HCT116 (cell line): ENCODE measurements around the gene TAC4. TPM values are rescaled to one million over a fixed set of nuclear protein-coding genes. Genes with fewer than 3 reads are reported as not detected.

ENCODE experiments used
- ATAC-seq: fragments of 200-7000 bp; cut with Tn5 transposase; 2 replicates; pipeline ENCODE4 v1.9.1; 2020; ENCODE audit warnings: mild to moderate bottlenecking, moderate library complexity
- BruUV-seq: library from RNA; stranded (reverse); fragments of 400-500 nt; replicated peaks from 2 replicates; lab custom pipeline; 2021; lab: Mats Ljungman, UMichigan
- CTCF ChIA-PET: fragments of 300-600 bp; sonication (Branson Sonifier 250); formaldehyde crosslinking; loops from one replicate; lab custom pipeline; 2021; ENCODE audit warnings: antibody characterized with exemption; lab: Charles Lee
- POLR2A ChIA-PET: fragments of 300-600, 350-600 bp; sonication (Branson Sonifier 250); formaldehyde crosslinking; loops from one replicate; lab custom pipeline; 2021; ENCODE audit warnings: antibody characterized with exemption; lab: Charles Lee
- RAD21 ChIA-PET, 2 experiments: fragments of 300-600 bp; sonication (Branson Sonifier 250); formaldehyde crosslinking; loops; one replicate each; lab custom pipeline; 2023; ENCODE audit warnings: low total read pairs in 2 of 2; ENCODE audit not compliant: uncharacterized antibody in 2 of 2, unreplicated experiment in 2 of 2, low non-redundant PET in 1 of 2; lab: Charles Lee
- DNase-seq: peaks from one replicate; pipeline ENCODE4 v3.0.0-alpha.2; 2010; ENCODE audit warnings: low read depth, low spot score
- H2AFZ ChIP-seq: fragments of 200-600 bp; shearing (Covaris generic), sonication (generic); 2 replicates; pipeline ENCODE4 v1.6.1; 2017; ENCODE audit warnings: low read depth, mixed run types, mixed read lengths, antibody characterized with exemption, low read length; ENCODE audit not compliant: poor library complexity, severe bottlenecking
- H3K27ac ChIP-seq: 2 replicates; pipeline ENCODE4 v1.5.1; 2012; ENCODE audit warnings: low read depth, low read length
- H3K27me3 ChIP-seq: fragments of 200-600 bp; sonication (generic); 2 replicates; pipeline ENCODE4 v1.6.1; 2016; ENCODE audit warnings: mixed run types, low read length, mixed read lengths; ENCODE audit not compliant: insufficient read depth
- H3K36me3 ChIP-seq, 2 experiments: fragments of 200-500 bp in 1 of 2; fragments of 200-600 bp in 1 of 2; sonication (Bioruptor generic) in 1 of 2; sonication (generic) in 1 of 2; 2 replicates each; pipeline versions ENCODE4 v1.5.1 to v1.6.1; 2014 to 2016; ENCODE audit warnings: low read length in 2 of 2, inconsistent platforms in 1 of 2, mixed read lengths in 1 of 2, mixed run types in 1 of 2; ENCODE audit not compliant: insufficient read depth in 2 of 2, control insufficient read depth in 1 of 2
- H3K4me1 ChIP-seq, 2 experiments: fragments of 200-600 bp in 1 of 2; sonication (generic) in 1 of 2; 2 replicates each; pipeline versions ENCODE4 v1.5.1 to v1.6.1; 2012 to 2017; ENCODE audit warnings: low read length in 2 of 2, inconsistent platforms in 1 of 2, mild to moderate bottlenecking in 1 of 2, mixed read lengths in 1 of 2, mixed run types in 1 of 2, moderate library complexity in 1 of 2; ENCODE audit not compliant: insufficient read depth in 2 of 2, control insufficient read depth in 1 of 2
- H3K4me2 ChIP-seq: fragments of 200-600 bp; sonication (generic); 2 replicates; pipeline ENCODE4 v1.6.1; 2017; ENCODE audit warnings: mixed run types, low read length, mixed read lengths
- H3K4me3 ChIP-seq, 2 experiments: fragments of 200-600 bp in 1 of 2; sonication (generic) in 1 of 2; replicated peaks in 1 of 2; 2 replicates each; pipeline ENCODE4 v1.5.1; 2011 to 2016; ENCODE audit warnings: low read length in 2 of 2, control low read depth in 1 of 2, low read depth in 1 of 2, mild to moderate bottlenecking in 1 of 2, mixed read lengths in 1 of 2, mixed run types in 1 of 2
- H3K79me2 ChIP-seq: fragments of 200-600 bp; sonication (generic); 2 replicates; pipeline ENCODE4 v1.6.1; 2017; ENCODE audit warnings: mild to moderate bottlenecking, mixed run types, low read length, moderate library complexity, mixed read lengths; ENCODE audit not compliant: insufficient read depth
- H3K9ac ChIP-seq: fragments of 200-600 bp; sonication (generic); 2 replicates; pipeline ENCODE4 v1.6.1; 2016; ENCODE audit warnings: low read length, mixed read lengths
- H3K9me2 ChIP-seq: fragments of 200-600 bp; sonication (generic), shearing (Covaris generic); 2 replicates; pipeline ENCODE4 v1.6.1; 2017; ENCODE audit warnings: mixed run types, mild to moderate bottlenecking, moderate library complexity; ENCODE audit not compliant: insufficient read depth
- H3K9me3 ChIP-seq, 2 experiments: fragments of 200-500 bp in 1 of 2; fragments of 200-600 bp in 1 of 2; sonication (Bioruptor generic) in 1 of 2; sonication (generic) in 1 of 2; 2 replicates each; pipeline ENCODE4 v1.6.1; 2014 to 2017; ENCODE audit warnings: low read length in 2 of 2, mixed read lengths in 2 of 2, inconsistent platforms in 1 of 2, low read depth in 1 of 2, mild to moderate bottlenecking in 1 of 2, mixed run types in 1 of 2, moderate library complexity in 1 of 2; ENCODE audit not compliant: control insufficient read depth in 1 of 2, insufficient read depth in 1 of 2
- H4K20me1 ChIP-seq: fragments of 200-600 bp; sonication (generic), shearing (Covaris generic); 2 replicates; pipeline ENCODE4 v1.6.1; 2017; ENCODE audit warnings: mixed run types, mild to moderate bottlenecking, moderate library complexity; ENCODE audit not compliant: insufficient read depth
- ATF3 ChIP-seq: IDR thresholded peaks from 2 replicates; pipeline ENCODE4 v1.6.1; 2012
- EGR1 ChIP-seq: IDR thresholded peaks from 2 replicates; pipeline ENCODE4 v1.6.1; 2012; ENCODE audit warnings: low read depth
- ELF1 ChIP-seq: IDR thresholded peaks from 2 replicates; pipeline ENCODE4 v1.6.1; 2012; ENCODE audit warnings: low read depth, borderline replicate concordance
- EZH2 ChIP-seq: fragments of 200-600 bp; sonication (generic); IDR thresholded peaks from 2 replicates; pipeline ENCODE4 v1.6.1; 2017; ENCODE audit warnings: antibody characterized with exemption, mixed run types
- EZH2phosphoT487 ChIP-seq: fragments of 200-600 bp; IDR thresholded peaks from 2 replicates; pipeline ENCODE4 v1.6.1; 2018; ENCODE audit warnings: antibody characterized with exemption, borderline replicate concordance
- JUND ChIP-seq: IDR thresholded peaks from 2 replicates; pipeline ENCODE4 v1.6.1; 2012
- POLR2AphosphoS5 ChIP-seq: IDR thresholded peaks from 2 replicates; pipeline ENCODE4 v1.6.1; 2011; ENCODE audit warnings: mild to moderate bottlenecking, low read depth, low read length, moderate library complexity
- SIN3A ChIP-seq: IDR thresholded peaks from 2 replicates; pipeline ENCODE4 v1.6.1; 2012; ENCODE audit warnings: low read depth
- SP1 ChIP-seq: IDR thresholded peaks from 2 replicates; pipeline ENCODE4 v1.6.1; 2012; ENCODE audit warnings: low read depth
- SRF ChIP-seq: IDR thresholded peaks from 2 replicates; pipeline ENCODE4 v1.6.1; 2012; ENCODE audit warnings: low read depth
- ZBTB33 ChIP-seq: IDR thresholded peaks from 2 replicates; pipeline ENCODE4 v1.6.1; 2011; ENCODE audit warnings: mild to moderate bottlenecking, low read length, moderate library complexity; ENCODE audit not compliant: insufficient replicate concordance; ENCODE audit errors: extremely low read depth
- ZFX ChIP-seq: fragments of 450-650 bp; IDR thresholded peaks from 2 replicates; pipeline ENCODE4 v1.6.1; 2017
- ZNF274 ChIP-seq: fragments of 200-500 bp; sonication (Bioruptor generic); IDR thresholded peaks from 2 replicates; pipeline ENCODE4 v1.6.1; 2014; ENCODE audit warnings: mild to moderate bottlenecking, low read depth, low read length, inconsistent platforms
- intact Hi-C: fragments of 100-400 bp; cut with micrococcal nuclease; formaldehyde crosslinking; loops from 2 replicates; pipeline ENCODE4 v1.10.0; 2022
- total RNA-seq: library from RNA; stranded (reverse); gene quantifications from one replicate; pipeline ENCODE4 v1.2.1, GENCODE V29; 2021; ENCODE audit not compliant: unreplicated experiment

Gene TAC4
- total RNA-seq, 1 experiment from 2014 or later: not detected

- RAD21 ChIA-PET: no interaction called here
- H3K27me3 ChIP-seq: no peaks in the 10 kb centered on the region
- no peaks in the 10 kb centered on the region for H4K20me1 ChIP-seq
- H3K4me2 ChIP-seq: no peak overlapping the region
- no peak overlapping the region for H3K4me3 ChIP-seq
- intact Hi-C loops: no loop called here
- no peaks in the 10 kb centered on the region for H3K9me2 ChIP-seq
- no peaks in the 10 kb centered on the region for H3K36me3 ChIP-seq
- POLR2A ChIA-PET: no interaction called here
- H3K79me2 ChIP-seq: no peaks in the 10 kb centered on the region
- CTCF ChIA-PET: interaction anchor here (3.2 kb wide), 1 partner anchor 149 kb away, joined by 12 read pairs; no protein-coding TSS in a partner anchor
- BruUV-seq: no TSS peak
- no peak for ATAC-seq
- no peak for DNase-seq
- H3K9me3 ChIP-seq: no peaks in the 10 kb centered on the region
- H3K4me1 ChIP-seq: peaks cover 0 to 8% of the 10 kb centered on the region in 2 experiments; a peak in 2 of 4 replicates
- H3K9ac ChIP-seq: no peak overlapping the region
- no peak overlapping the region for H2AFZ ChIP-seq
- TF ChIP-seq EGR1 (no peak), ELF1 (no peak), JUND (no peak), ZBTB33 (no peak), EZH2 (no peak), SRF (no peak), SP1 (no peak), POLR2AphosphoS5 (no peak), EZH2phosphoT487 (no peak), ZFX (no peak), ATF3 (no peak), ZNF274 (no peak), SIN3A (no peak)
- no peak overlapping the region for H3K27ac ChIP-seq
Measured at GRCh38 chr17:49848739-49849138, 870 bp upstream of the TAC4 start.
